Measurements from ENCODE around the gene ZMYND8. TPM values are rescaled to one million over a fixed set of nuclear protein-coding genes. Genes with fewer than 3 reads are reported as not detected.
"Not testable (repeated sequence)": the region's sequence is repeated elsewhere in the genome, so short reads cannot be mapped to it uniquely, and the experiment has no call there.

ZMYND8 gene
- total RNA-seq, 1 donor from 2014 or later: 18.6 TPM

DNA sequence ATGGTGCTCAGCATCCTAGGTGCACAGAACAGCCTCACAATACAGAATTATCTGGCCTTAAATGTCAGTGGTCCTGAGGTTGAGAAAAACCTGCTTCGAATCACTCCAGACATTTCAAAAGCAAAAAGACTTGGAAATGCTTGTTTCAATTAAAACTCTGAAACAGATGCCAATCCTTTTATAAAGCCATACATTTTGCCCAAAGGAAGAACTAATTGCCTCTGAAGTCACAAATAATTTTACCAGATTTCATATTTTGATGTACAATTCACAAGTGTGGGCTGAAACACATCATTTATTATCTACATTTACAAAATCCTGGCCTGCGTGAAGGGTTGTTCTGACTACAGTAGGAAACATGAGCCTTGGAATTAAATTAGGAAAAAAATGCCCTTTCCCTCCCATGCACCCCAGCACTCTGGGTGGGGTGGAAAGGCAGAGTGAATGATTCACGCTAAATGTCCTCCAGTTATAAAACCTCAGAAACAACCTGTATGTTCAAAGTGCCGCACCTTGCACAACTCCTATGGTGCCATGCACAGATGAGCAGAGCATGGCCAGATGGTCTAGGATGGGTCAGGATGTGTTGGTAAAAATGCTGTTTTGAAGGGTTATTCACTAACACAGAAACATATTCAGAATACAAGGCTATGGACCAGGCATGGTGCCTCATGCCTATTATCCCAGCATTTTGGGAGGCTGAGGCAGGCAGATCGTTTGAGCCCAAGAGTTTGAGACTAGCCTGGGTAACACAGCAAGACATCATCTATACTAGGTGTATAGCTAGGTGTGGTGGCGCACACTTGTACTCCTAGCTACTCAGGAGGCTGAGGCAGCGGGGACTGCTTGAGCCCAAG lies 87.0 kb downstream of the ZMYND8 start:
- TF ChIP-seq, protein P1, sequence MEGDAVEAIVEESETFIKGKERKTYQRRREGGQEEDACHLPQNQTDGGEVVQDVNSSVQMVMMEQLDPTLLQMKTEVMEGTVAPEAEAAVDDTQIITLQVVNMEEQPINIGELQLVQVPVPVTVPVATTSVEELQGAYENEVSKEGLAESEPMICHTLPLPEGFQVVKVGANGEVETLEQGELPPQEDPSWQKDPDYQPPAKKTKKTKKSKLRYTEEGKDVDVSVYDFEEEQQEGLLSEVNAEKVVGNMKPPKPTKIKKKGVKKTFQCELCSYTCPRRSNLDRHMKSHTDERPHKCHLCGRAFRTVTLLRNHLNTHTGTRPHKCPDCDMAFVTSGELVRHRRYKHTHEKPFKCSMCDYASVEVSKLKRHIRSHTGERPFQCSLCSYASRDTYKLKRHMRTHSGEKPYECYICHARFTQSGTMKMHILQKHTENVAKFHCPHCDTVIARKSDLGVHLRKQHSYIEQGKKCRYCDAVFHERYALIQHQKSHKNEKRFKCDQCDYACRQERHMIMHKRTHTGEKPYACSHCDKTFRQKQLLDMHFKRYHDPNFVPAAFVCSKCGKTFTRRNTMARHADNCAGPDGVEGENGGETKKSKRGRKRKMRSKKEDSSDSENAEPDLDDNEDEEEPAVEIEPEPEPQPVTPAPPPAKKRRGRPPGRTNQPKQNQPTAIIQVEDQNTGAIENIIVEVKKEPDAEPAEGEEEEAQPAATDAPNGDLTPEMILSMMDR (conservative IDR thresholded peaks at IDR 0.05; ENCODE audit: low read depth, low read length): no peak
- DNase-seq (ENCODE audit: low read depth): no peak
- H3K4me3 ChIP-seq (ENCODE audit: low read depth, low read length): no peak overlapping the region

DNA sequence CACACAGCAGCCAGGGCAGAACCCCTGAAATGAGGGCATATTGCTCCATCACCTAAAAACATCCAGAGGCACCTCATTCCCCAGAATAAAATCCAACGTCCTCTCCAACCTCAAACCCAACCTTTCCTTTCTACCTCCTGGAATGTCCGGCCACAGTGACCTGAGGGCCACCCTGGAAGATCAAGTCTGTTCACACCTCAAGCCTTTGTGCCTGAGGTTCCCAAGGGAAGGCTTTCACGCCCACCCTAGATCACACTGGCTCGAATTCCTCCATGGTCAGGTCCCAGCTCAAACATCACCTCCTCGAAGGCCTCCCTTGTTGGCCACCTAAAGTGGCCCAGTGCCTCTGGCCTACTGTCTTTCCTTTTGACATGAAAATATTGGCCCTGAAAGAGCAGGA lies 88.9 kb downstream of the ZMYND8 start:
- H3K4me3 ChIP-seq (ENCODE audit: low read depth, low read length): no peak overlapping the region
- TF ChIP-seq, protein P1 (conservative IDR thresholded peaks at IDR 0.05; ENCODE audit: low read depth, low read length): no peak
- no peak for DNase-seq (ENCODE audit: low read depth)

DNA sequence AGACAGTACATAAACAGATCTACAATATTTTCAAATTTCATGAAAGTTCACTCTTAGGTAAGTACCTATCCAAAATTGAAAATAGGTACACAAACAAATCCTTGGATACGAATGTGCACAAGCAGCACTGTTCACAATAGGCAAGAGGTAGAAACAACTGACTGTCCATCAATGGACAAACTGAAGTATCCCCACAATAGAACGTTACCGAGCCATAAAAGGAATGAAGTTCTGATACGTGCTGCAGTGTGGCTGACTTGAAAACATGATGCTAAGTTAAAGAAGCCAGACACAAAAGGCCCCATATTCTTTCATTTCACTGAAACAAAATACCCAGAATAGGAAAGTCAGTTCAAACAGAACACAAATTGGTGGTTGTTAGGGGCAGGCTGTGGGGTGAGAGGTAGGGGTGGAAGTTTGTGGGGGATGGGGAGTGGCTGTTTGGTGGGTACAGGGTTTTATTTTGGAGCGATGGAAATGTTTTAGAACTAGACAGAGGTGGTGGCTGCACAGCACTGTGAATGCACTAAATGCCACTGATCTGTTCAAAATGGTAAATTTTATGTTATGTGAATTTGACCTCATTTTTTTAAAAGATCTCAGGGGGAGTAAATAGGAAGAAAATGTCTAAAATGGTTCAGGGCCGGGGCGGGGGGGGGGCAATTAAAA lies 89.5 kb downstream of the ZMYND8 start:
- no peak overlapping the region for H3K4me3 ChIP-seq (ENCODE audit: low read depth, low read length)
- TF ChIP-seq, protein P1 (conservative IDR thresholded peaks at IDR 0.05; ENCODE audit: low read depth, low read length): no peak

DNA sequence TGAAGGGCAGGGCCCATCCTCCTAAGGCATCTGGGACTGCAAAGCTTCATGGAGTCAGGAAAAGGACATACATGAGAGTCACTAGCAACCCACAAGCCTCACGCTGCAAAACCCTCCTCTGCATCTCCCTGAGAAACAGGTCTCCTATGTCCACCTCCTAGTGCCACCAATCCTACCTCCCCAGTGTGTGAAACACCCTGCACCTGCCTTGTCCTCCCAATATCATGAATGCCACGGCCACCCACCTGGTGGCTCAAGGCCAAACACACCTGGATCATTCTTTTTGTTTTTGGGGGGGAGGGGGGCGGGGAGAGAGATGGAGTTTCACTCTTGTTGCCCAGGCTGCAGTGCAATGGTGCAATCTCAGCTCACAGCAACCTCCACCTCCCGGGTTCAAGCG lies 90.5 kb downstream of the ZMYND8 start:
- DNase-seq (ENCODE audit: low read depth): no peak
- no peak overlapping the region for H3K4me3 ChIP-seq (ENCODE audit: low read depth, low read length)
- TF ChIP-seq, protein P1 (conservative IDR thresholded peaks at IDR 0.05; ENCODE audit: low read depth, low read length): no peak

More for the DNA sequence above, 89.5 kb downstream of the ZMYND8 start:
- DNase-seq (ENCODE audit: low read depth): no peak

DNA sequence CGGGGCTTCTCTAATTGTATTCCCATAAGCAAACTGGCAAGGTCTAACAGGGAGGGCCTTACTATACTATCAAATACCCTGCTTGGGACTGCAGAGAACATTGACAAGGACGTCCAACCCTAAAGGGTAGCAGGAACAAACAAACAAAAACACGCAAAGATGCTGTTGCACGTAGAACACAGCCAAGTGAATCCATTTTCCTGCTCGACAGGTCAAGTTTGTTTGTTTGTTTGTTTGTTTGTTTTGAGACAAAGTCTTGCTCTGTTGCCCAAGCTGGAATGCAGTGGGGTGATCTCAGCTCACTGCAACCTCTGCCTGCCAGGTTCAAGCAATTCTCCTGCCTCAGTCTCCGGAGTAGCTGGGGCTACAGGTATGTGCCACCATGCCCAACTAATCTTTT lies 91.3 kb downstream of the ZMYND8 start:
- DNase-seq (ENCODE audit: low read depth): no peak
- TF ChIP-seq, protein P1 (conservative IDR thresholded peaks at IDR 0.05; ENCODE audit: low read depth, low read length): no peak
- no peak overlapping the region for H3K4me3 ChIP-seq (ENCODE audit: low read depth, low read length)

DNA sequence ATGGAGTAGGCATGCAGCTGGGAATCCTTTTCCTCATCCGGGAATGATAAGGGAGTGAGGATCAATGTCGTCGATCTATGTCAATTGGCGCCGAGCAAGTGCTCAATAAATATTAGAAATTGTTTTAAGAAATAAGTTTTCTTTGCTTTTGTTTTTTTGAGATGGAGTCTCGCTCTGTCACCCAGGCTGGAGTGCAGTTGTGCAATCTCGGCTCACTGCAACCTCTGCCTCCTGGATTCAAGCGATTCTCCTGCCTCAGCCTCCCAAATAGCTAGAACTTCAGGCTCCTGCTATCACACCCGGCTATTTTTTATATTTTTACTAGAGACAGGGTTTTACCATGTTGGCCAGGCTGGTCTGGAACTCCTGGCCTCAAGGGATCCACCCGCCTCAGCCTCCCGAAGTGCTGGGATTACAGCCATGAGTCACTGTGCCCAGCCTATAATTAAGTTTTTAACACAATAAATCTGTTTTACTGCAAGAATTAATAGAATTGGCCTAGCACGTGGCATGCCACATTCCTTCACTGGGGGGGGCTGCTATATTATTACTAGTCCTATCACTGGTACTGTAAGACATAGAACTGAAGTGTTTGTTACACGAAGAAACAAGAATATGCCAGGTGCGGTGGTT lies 92.2 kb downstream of the ZMYND8 start:
- not testable (repeated sequence) for DNase-seq (ENCODE audit: low read depth); H3K4me3 ChIP-seq (ENCODE audit: low read depth, low read length)

DNA sequence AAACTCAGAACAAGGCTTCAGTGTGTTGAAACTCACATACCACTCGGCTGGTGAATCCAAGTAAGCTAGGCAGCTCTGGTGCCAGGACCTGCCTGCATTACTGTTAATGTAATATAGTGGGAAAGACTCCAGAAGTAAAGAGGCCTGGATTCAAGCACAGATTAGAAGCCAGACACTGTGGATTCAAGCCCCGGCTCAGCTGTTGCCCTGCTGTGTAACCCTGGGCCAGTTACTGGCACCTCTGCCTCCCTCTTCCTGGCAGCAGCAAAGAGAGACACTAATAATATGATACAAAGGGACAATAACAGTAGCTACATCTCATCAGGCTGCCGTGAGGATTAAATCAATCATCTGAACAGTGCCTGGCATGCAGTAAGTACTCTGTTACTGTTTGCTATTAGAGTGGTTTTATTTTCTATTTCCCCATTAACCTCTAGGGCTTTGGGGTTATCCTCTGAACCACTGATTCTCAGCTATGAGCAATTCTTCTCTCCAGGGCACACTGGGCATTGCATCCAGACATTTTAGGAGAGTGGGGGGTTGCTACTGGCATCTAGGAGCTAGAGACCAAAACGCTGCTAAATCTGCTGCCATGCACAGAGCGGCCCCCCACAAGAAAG lies 92.9 kb downstream of the ZMYND8 start:
- TF ChIP-seq, protein P1 (conservative IDR thresholded peaks at IDR 0.05; ENCODE audit: low read depth, low read length): no peak
- no peak overlapping the region for H3K4me3 ChIP-seq (ENCODE audit: low read depth, low read length)
- DNase-seq (ENCODE audit: low read depth): no peak

Data from epithelial cell of proximal tubule (primary cell).